GM12891 (cell line): ENCODE data around the gene NABP1.
"Not testable (repeated sequence)": the region's sequence is repeated elsewhere in the genome, so short reads cannot be mapped to it uniquely, and the experiment has no call there.

Source experiments
- DNase-seq: peaks from one replicate; pipeline ENCODE4 v3.0.0; 2011; ENCODE audit warnings: low spot score; ENCODE audit not compliant: insufficient read length
- FAIRE-seq: peaks from 2 replicates; lab custom pipeline; 2011; peaks lifted over from hg19 to GRCh38; lab: Jason Lieb, UNC
- PAX5 ChIP-seq: IDR thresholded peaks from 2 replicates; pipeline ENCODE4 v1.6.1; 2011; ENCODE audit warnings: low read length, moderate library complexity, mild to moderate bottlenecking; ENCODE audit not compliant: insufficient read depth, severe bottlenecking
- POLR2A ChIP-seq: IDR thresholded peaks from 2 replicates; pipeline ENCODE4 v1.6.1; 2011; ENCODE audit warnings: low read depth, low read length, control low read depth
- POLR2AphosphoS5 ChIP-seq: IDR thresholded peaks from 2 replicates; pipeline ENCODE4 v1.6.1; 2011; ENCODE audit warnings: low read depth, low read length, control low read depth
- POU2F2 ChIP-seq: IDR thresholded peaks from 2 replicates; pipeline ENCODE4 v1.6.1; 2011; ENCODE audit warnings: low read depth, mild to moderate bottlenecking, control low read depth, low read length, moderate library complexity
- SPI1 ChIP-seq: IDR thresholded peaks from 2 replicates; pipeline ENCODE4 v1.6.1; 2011; ENCODE audit warnings: low read depth, low read length, control low read depth
- TAF1 ChIP-seq: IDR thresholded peaks from 2 replicates; pipeline ENCODE4 v1.6.1; 2011; ENCODE audit warnings: low read depth, low read length, control low read depth

NABP1 gene

DNA sequence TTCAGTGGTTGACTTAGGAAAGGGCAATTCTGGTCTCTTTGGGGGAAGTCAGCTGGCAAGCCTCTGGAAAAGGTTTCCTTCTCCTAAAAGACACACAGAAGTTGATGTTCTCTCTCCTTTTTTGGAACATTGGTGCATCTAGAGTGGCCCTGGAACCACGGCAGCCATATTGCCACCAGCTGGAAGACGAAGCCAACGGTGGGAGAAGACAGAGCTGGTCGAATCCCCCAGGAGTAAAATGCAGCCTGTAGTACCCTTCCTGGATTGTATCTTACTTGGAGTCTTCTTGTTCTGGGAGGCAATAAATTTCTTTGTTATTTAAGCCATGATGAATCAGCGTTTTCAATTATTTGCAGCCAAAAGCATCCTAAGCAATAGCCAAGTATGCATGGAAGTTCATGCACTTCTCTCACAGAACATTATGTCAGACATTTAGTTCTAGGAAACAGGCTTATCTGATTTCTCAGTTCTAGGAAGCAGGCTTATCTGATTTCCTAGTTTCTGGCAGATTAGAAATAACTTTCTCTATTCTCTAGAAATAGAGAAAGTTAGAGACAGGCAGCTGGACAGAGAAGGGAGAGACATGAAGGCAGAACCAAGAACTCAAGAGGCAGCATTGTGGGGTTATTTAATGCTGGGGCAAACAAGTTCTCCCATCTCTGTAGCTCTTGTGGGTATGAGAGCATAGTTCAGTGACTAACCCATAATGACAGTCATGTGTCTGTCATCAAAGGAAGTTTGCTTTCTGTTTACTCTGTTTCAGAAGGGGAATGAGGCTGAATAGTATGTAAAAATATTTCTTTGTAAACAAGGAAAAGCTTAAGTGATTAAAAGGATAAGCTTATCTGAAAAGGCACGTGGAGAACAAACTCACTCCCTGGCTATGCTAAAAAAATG lies 40.5 kb upstream of the NABP1 start:
- FAIRE-seq (peak; percentile 77), DNase-seq (no peak)
- TF ChIP-seq POLR2A (no peak), SPI1 (no peak), PAX5 (no peak), POU2F2 (no peak), TAF1 (no peak), POLR2AphosphoS5 (no peak)

DNA sequence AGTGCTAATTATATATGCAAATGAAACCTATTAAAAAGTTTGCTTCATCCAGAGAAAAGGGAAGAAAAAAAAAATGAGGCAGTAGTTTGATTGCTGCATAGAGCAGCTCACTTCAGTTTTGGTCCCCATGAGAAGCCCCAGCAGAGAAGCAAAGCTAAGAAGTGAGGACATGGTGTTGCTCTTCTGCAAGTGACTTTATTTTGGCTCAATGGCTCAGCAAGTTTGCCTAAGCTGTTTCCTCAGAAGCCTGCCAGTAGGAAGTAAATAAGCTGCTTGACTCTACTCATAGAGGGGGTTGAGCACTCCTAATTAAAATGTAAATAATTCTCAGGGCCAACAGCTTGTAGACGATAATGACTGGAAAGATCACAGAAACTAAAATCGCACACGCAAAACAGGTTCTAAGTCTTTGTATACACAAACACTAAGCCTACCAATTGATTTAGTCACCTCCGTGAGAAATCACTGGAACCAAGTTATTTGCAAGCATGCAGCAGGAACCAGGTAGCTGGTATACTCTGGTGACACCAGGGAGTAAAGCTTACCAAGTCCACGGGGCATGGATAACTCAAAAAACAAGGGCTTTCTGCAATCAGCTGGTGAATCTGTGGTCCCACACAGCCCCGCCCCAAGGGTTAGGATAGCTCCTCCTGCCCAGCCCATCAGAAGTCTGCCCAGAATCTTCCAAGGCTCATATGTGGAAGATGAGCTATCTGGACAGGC lies 39.7 kb upstream of the NABP1 start:
- peak; percentile 50 for FAIRE-seq
- no peak for DNase-seq
- TF ChIP-seq POU2F2 = no peak
- TF ChIP-seq POLR2AphosphoS5 = no peak
- TF ChIP-seq TAF1 = no peak

DNA sequence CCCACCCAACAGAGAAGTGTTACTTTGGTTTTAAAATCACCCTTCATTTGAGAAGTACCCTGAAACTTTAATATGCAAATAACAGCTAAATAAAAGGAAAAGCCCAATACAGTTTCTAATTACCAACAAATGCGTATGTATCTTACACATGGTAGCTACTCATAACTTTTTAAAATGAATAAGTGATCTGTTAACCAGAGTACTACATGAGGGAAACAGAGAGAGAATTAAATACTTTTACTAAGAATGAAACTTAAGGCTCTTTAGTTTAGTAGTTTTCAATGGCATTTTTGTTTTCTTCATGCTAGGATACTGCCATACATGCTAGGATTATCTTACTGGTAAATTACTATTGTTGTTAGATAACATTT lies 39.1 kb upstream of the NABP1 start:
- TF ChIP-seq POU2F2 (no peak), SPI1 (no peak), POLR2AphosphoS5 (no peak), PAX5 (no peak), TAF1 (no peak), POLR2A (no peak)
- DNase-seq (no peak), FAIRE-seq (no peak)

DNA sequence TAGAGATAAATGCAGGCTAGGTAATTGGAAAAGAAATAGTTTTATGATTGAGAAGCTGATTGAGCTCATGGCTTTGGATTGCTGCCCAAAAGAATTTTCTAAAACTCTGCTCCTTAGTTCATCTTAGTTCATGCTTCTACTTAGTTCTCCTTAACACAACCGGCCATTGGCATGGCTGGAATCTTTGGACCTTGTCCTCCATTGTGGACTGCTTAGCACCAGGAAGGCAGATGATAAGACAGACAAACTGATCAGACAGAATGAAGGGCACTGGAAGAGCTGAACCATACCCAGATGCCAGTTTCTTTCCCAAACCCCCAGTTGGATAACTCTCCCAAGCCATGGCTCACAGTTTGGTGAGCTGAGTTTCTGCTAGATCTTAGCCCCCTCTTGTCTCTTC lies 36.3 kb upstream of the NABP1 start:
- no peak for FAIRE-seq
- TF ChIP-seq POLR2A (no peak), POU2F2 (no peak), PAX5 (no peak), TAF1 (no peak), SPI1 (no peak), POLR2AphosphoS5 (no peak)
- DNase-seq = no peak

DNA sequence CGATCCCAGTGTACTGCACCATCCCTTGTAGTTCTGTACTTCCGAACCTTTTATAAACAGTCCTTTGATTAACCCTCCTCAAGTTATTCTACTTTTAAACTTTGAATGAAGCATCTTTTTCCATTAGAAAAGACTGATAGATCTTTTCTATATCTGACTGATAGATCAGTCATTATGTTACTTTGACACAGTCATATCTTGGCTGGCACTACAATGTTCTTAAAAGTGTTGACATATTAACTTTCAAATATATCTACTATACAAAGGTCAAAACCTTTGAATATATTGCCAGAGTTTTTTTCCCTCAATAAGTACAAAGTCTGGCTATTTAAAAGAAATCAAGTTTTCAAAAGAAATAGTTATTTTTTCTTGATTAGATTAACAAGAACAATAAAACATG lies 35.4 kb upstream of the NABP1 start:
- no peak for FAIRE-seq
- no peak for TF ChIP-seq TAF1
- no peak for TF ChIP-seq POLR2A
- TF ChIP-seq PAX5 = no peak
- TF ChIP-seq POLR2AphosphoS5 = no peak
- TF ChIP-seq POU2F2 = no peak
- TF ChIP-seq SPI1 = no peak

DNA sequence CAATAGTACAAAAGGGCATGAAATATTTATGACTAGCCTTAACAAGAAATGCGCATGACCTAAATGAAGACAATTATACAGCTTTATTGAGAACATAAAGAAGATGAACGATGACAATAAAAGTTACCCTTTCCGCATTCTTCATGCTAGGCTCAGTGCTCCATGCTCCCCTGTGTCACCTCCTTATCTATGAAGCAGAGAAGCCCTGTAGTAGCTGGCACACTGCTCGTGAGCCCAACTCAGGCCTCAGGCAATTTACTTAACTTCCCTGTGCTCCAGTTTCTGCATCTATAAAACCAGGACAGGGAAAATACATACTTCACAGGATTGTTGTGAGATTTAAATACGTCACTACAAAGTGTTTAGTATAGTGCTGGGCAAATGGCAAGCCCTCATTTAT lies 34.5 kb upstream of the NABP1 start:
- DNase-seq (no peak), FAIRE-seq (no peak)
- TF ChIP-seq POU2F2 (no peak), PAX5 (no peak), SPI1 (no peak), POLR2A (no peak), POLR2AphosphoS5 (no peak), TAF1 (no peak)

More for the DNA sequence above, 35.4 kb upstream of the NABP1 start:
- no peak for DNase-seq

DNA sequence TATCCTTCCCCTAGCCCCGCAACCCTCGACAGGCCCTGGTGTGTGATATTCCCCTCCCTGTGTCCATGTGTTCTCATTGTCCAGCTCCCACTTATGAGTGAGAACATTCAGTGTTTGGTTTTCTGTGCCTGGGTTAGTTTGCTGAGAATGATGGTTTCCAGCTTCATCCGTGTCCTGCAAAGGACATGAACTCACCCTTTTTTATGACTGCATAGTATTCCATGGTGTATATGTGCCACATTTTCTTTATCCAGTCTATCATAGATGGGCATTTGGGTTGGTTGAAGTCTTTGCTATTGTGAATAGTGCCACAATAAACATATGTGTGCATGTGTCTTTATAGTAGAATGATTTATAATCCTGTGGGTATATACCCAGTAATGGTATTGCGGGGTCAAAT lies 33.3 kb upstream of the NABP1 start:
- not testable (repeated sequence) for FAIRE-seq, DNase-seq

DNA sequence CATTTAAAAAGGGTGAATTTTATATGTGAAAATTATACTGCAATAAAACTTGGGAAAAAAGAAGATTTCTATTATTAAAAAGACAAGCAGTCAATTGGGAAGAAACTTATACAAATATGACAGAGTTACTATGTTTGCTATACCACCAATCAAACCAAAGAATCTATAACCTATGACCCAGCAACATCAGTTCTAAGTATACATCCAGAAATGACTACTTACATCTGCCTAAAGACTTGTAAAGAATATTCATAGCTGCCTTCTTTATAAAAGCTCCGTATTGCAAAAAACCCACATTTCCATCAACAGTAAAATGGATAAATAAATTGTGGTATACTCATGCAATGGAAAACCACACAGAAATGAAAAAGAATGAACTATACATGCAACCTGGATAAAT lies 32.9 kb upstream of the NABP1 start:
- FAIRE-seq = no peak
- DNase-seq = no peak

DNA sequence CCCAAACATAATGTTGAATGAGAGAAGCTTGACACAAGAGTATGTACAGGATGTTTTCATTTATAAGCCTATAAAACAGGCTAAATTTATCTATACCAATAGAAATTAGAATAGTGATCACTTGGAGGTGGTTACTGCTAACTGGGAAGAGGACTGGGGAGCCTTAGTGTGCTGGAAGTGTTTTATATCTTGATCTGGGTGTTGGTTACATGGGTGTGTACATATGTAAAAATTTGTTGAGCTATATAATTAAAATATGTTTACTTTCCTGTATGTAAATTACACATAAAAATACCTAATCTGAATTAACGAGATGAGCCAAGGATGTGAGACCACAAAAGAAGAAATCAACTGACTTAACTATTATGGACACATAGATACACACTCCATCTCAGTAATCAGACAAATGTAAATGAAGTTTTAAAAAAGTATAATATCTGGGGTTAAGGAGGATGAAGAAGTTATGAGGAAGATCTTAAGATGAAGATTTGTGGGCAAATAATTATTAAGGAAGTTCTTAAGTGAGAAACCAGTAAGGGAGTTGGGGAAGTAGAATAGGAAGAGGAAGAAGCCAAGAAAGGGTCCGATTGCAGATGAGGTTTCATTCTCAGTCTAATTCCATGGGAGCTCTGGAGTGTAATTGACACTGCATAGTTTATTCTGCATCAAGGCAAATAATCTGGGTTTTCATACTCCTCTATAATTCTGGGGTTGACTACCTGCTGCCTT lies 32.3 kb upstream of the NABP1 start:
- TF ChIP-seq TAF1 (no peak), PAX5 (no peak), POLR2A (no peak), POLR2AphosphoS5 (no peak), POU2F2 (no peak), SPI1 (no peak)
- DNase-seq (no peak), FAIRE-seq (no peak)

More for the DNA sequence above, 32.9 kb upstream of the NABP1 start:
- TF ChIP-seq POLR2AphosphoS5 (no peak), POU2F2 (no peak), POLR2A (no peak), TAF1 (no peak), SPI1 (no peak)

DNA sequence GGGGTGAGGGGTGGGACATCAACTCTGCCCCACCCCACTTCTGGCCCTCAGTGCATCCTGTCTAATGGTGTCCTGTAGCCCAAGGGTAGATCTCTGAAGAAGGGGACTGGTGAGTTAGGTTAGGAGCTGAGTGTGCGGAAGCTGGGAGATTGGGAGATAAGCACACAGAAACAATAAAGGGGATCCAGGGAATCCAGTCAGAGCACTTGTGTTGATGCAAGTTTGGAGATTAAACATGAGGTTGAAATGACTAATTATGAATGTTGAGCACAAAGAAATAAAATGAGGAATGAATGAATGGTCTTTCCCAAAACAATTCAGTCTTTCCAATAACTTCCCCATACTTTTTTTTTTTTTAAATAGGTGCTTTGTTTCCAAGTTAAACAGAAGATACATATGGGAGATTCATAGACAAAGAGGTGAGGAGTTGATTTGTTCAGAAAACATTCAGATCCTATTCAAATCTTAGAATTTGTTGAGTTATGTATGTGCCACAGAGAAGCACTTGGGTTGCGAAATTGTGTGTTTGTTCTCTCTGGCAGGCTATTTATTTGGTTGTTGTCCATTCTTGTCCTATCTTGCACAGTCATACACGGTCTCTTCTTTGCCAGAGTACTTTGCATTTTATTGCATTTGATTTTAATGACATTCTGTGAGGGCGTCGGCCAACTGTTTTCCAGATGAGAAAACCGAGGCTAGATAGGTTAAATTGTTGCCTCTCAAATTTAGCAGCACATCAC lies 31.6 kb upstream of the NABP1 start:
- TF ChIP-seq POU2F2 = no peak
- no peak for TF ChIP-seq TAF1
- no peak for TF ChIP-seq POLR2AphosphoS5
- TF ChIP-seq PAX5 = no peak
- no peak for TF ChIP-seq SPI1
- no peak for TF ChIP-seq POLR2A
- DNase-seq (no peak), FAIRE-seq (no peak)
